A673 (cell line): Measurements from ENCODE around the gene LGR6.

Source experiments
- CTCF ChIP-seq: fragments of 300-800, 200-600 bp; sonication (generic); conservative IDR thresholded peaks from 2 replicates; pipeline ENCODE4 v1.5.1; 2017; ENCODE audit warnings: low read depth, mild to moderate bottlenecking, antibody characterized with exemption, low read length, moderate library complexity, mixed read lengths
- EZH2 ChIP-seq: fragments of 200-600 bp; sonication (generic); IDR thresholded peaks from 2 replicates; pipeline ENCODE4 v1.6.1; 2017; ENCODE audit warnings: borderline replicate concordance, low read depth, mild to moderate bottlenecking, mixed read lengths, antibody characterized with exemption, low read length; ENCODE audit not compliant: poor library complexity, severe bottlenecking

- no peak for TF ChIP-seq EZH2
- no peak for TF ChIP-seq CTCF
Measured at GRCh38 chr1:202240956-202241355, 47.4 kb downstream of the LGR6 start.
